Fibroblast of mammary gland (primary cell): ENCODE data around the gene ITGB2.

Experiments used
- DNase-seq: peaks from one replicate; pipeline ENCODE4 v3.0.0-alpha.2; 2010; ENCODE audit warnings: low read depth
- H3K4me3 ChIP-seq: 2 replicates; pipeline ENCODE4 v1.5.1; 2011; ENCODE audit warnings: low read depth, mild to moderate bottlenecking, low read length, moderate library complexity; ENCODE audit not compliant: control insufficient read depth
- CTCF ChIP-seq: conservative IDR thresholded peaks from 2 replicates; pipeline ENCODE4 v1.5.1; 2011; ENCODE audit warnings: low read depth, low read length, inconsistent platforms; ENCODE audit not compliant: control insufficient read depth, insufficient read depth

The ITGB2 gene

GRCh38 chr21:44907225-44907965 lies 13.3 kb downstream of the ITGB2 start:
- TF ChIP-seq CTCF = no peak
- no peak for DNase-seq
- H3K4me3 ChIP-seq = no peak overlapping the region

GRCh38 chr21:44905728-44906090 lies 15.0 kb downstream of the ITGB2 start:
- TF ChIP-seq CTCF = no peak
- no peak for DNase-seq

GRCh38 chr21:44905016-44905727 lies 15.5 kb downstream of the ITGB2 start:
- TF ChIP-seq CTCF = no peak
- no peak for DNase-seq

More at GRCh38 chr21:44905728-44906090, 15.0 kb downstream of the ITGB2 start:
- no peak overlapping the region for H3K4me3 ChIP-seq

GRCh38 chr21:44904141-44904923 lies 16.4 kb downstream of the ITGB2 start:
- no peak for DNase-seq
- TF ChIP-seq CTCF = no peak
- H3K4me3 ChIP-seq = no peak overlapping the region

More at GRCh38 chr21:44905016-44905727, 15.5 kb downstream of the ITGB2 start:
- no peak overlapping the region for H3K4me3 ChIP-seq

- DNase-seq = no peak
- no peak for TF ChIP-seq CTCF
Observed at GRCh38 chr21:44903689-44904088, 17.0 kb downstream of the ITGB2 start.

GRCh38 chr21:44903050-44903685 lies 17.5 kb downstream of the ITGB2 start:
- DNase-seq = no peak
- H3K4me3 ChIP-seq = no peak overlapping the region
- no peak for TF ChIP-seq CTCF

More at GRCh38 chr21:44903689-44904088, 17.0 kb downstream of the ITGB2 start:
- H3K4me3 ChIP-seq = no peak overlapping the region
